Endodermal cell (in vitro differentiated cells): ENCODE results near the gene POU2F3. TPM values are rescaled to one million over a fixed set of nuclear protein-coding genes. Genes with fewer than 3 reads are reported as not detected.
A peak's percentile ranks its signal among the peaks of the same experiment; 100 is the strongest.

Experiments used
- DNase-seq: peaks from one replicate; pipeline ENCODE4 v3.0.0-alpha.2; 2017
- H3K27ac ChIP-seq: 2 replicates; pipeline ENCODE4 v1.5.1; 2013; ENCODE audit warnings: mild to moderate bottlenecking, low read depth, low read length, moderate library complexity
- H3K27me3 ChIP-seq: 2 replicates; pipeline ENCODE4 v1.6.1; 2013; ENCODE audit warnings: mild to moderate bottlenecking, low read length, moderate library complexity; ENCODE audit not compliant: insufficient read depth, control insufficient read depth, poor library complexity, severe bottlenecking
- H3K36me3 ChIP-seq: 2 replicates; pipeline ENCODE4 v1.7.0; 2013; ENCODE audit warnings: mild to moderate bottlenecking, low read length, moderate library complexity; ENCODE audit not compliant: control insufficient read depth, insufficient read depth
- H3K4me1 ChIP-seq: one replicate; pipeline ENCODE4 v1.7.0; 2013; ENCODE audit warnings: low read length; ENCODE audit not compliant: control insufficient read depth, insufficient read depth
- H3K4me3 ChIP-seq: 2 replicates; pipeline ENCODE4 v1.5.1; 2013; ENCODE audit warnings: mild to moderate bottlenecking, low read length, moderate library complexity
- H3K9ac ChIP-seq: 2 replicates; pipeline ENCODE4 v1.6.1; 2013; ENCODE audit warnings: mild to moderate bottlenecking, low read length, moderate library complexity; ENCODE audit not compliant: poor library complexity, severe bottlenecking; ENCODE audit errors: extremely low read depth
- H3K9me3 ChIP-seq: 2 replicates; pipeline ENCODE4 v1.6.1; 2013; ENCODE audit warnings: mild to moderate bottlenecking, low read length, moderate library complexity; ENCODE audit not compliant: control insufficient read depth
- H3K27ac Mint-ChIP-seq: 2 replicates; pipeline ENCODE4 v1.8.0; 2020; ENCODE audit warnings: mixed read lengths
- H3K27me3 Mint-ChIP-seq: 2 replicates; pipeline ENCODE4 v1.8.0; 2021; ENCODE audit warnings: mild to moderate bottlenecking, mixed read lengths; ENCODE audit not compliant: insufficient read depth
- H3K36me3 Mint-ChIP-seq: 2 replicates; pipeline ENCODE4 v1.8.0; 2020; ENCODE audit warnings: low read depth, mixed read lengths
- H3K4me1 Mint-ChIP-seq: 2 replicates; pipeline ENCODE4 v1.8.0; 2020; ENCODE audit warnings: mixed read lengths
- H3K4me3 Mint-ChIP-seq: 2 replicates; pipeline ENCODE4 v1.8.0; 2020; ENCODE audit warnings: mild to moderate bottlenecking, moderate library complexity, mixed read lengths
- H3K9me3 Mint-ChIP-seq: 2 replicates; pipeline ENCODE4 v1.8.0; 2020; ENCODE audit warnings: mild to moderate bottlenecking, mixed read lengths
- WGBS, 2 experiments: methylation state at CpG; one replicate each; pipeline versions ENCODE4 v1.1.5 to v1.1.7; 2013; ENCODE audit warnings: missing lambda C conversion rate in 2 of 2, mixed read lengths in 1 of 2; ENCODE audit not compliant: insufficient coverage in 1 of 2, insufficient read length in 1 of 2; 5-methylcytosine and 5-hydroxymethylcytosine counted together
- total RNA-seq, 2 donors: library from RNA; stranded (reverse); fragmentation: NEBNext Ultra II Directional in 1 of 2; extraction: Animal tissue kit (Norgen Biotek cat#: 25700) in 1 of 2; gene quantifications; 2 replicates in 1 of 2; 3 replicates in 1 of 2; pipeline ENCODE4 v1.2.1, GENCODE V29; 2021
- TF ChIP-seq, protein P1 (sequence below): fragments of 200-600 bp; sonication (generic); conservative IDR thresholded peaks from 2 replicates; pipeline ENCODE4 v1.5.0; 2021; ENCODE audit warnings: antibody characterized with exemption, mild to moderate bottlenecking

Gene POU2F3
- total RNA-seq, 2 donors from 2014 or later, result 0.46 TPM; not detected in 1

DNA sequence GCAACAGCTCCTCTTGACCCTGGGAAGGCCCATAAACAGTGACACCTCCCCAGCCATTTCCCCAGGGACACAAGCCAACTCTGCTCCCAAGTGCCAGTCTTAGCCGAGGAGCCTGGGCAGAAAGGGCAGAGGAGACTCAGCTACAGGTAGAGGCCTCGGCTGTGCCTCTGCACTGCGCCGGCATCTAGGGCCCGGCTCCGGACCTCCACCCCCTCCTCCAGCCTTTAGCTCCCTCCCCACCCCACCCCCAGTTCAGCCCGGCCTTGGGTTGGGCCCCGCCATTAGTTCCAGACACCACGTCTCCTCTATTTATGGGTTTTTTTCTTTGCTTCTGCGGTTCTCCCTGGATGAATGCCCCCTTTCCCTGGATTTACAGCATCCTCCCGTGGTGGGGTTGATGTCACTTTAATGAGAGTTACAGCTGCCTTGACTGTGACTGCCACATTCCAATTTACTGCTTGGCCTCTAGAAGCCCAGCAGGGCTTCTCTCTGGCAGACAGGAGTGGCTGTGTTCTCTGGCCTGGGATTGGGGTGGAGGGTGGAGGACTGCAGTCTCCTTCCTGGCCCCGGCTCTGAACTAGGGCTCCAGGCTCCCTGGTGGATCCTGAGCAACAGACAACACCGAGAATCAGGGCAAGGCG, 42.6 kb upstream of the POU2F3 start:
- H3K9me3 ChIP-seq, result no peaks in the 10 kb centered on the region
- H3K4me3 Mint-ChIP-seq, result no peak overlapping the region

DNA sequence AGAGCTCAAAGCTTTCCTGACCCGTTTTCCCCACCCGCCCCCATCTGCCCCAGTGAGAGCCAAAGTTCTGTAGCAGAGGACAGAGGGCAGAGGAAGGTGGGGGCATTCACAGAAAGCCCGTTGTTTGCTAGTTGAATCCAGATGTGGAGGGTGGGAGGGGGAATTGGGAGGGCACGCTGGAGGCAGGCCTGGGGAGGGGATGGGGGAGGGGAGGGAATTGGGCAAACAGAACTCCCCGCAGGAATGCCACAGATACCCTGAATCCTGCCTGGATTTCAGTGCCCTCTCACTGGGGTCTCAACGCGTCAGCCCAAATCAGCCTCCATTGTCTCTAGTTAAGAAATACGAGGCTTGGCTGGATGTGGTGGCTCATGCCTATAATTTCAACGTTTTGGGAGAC, 42.0 kb upstream of the POU2F3 start:
- TF ChIP-seq, protein P1, sequence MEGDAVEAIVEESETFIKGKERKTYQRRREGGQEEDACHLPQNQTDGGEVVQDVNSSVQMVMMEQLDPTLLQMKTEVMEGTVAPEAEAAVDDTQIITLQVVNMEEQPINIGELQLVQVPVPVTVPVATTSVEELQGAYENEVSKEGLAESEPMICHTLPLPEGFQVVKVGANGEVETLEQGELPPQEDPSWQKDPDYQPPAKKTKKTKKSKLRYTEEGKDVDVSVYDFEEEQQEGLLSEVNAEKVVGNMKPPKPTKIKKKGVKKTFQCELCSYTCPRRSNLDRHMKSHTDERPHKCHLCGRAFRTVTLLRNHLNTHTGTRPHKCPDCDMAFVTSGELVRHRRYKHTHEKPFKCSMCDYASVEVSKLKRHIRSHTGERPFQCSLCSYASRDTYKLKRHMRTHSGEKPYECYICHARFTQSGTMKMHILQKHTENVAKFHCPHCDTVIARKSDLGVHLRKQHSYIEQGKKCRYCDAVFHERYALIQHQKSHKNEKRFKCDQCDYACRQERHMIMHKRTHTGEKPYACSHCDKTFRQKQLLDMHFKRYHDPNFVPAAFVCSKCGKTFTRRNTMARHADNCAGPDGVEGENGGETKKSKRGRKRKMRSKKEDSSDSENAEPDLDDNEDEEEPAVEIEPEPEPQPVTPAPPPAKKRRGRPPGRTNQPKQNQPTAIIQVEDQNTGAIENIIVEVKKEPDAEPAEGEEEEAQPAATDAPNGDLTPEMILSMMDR, result no peak
- peaks cover 25% of the 10 kb centered on the region for H3K27me3 ChIP-seq
- no peaks in the 10 kb centered on the region for H3K4me1 ChIP-seq
- H3K36me3 Mint-ChIP-seq, result no peaks in the 10 kb centered on the region
- H3K9ac ChIP-seq, result no peak overlapping the region
- peaks cover 10% of the 10 kb centered on the region for H3K4me1 Mint-ChIP-seq
- no peaks in the 10 kb centered on the region for H3K9me3 Mint-ChIP-seq
- H3K27ac Mint-ChIP-seq, result no peak overlapping the region
- no peak for DNase-seq
- H3K27me3 Mint-ChIP-seq, result peaks cover 64% of the 10 kb centered on the region
- H3K4me3 Mint-ChIP-seq, result no peak overlapping the region
- H3K27ac ChIP-seq, result no peak overlapping the region
- H3K36me3 ChIP-seq, result no peaks in the 10 kb centered on the region
- 31 to 50% methylated on average over 6 to 9 of the region's 9 CpGs for WGBS, 2 experiments
- no peak overlapping the region for H3K4me3 ChIP-seq
- H3K9me3 ChIP-seq, result no peaks in the 10 kb centered on the region

More for the DNA sequence above, 42.6 kb upstream of the POU2F3 start:
- H3K9me3 Mint-ChIP-seq, result no peaks in the 10 kb centered on the region
- H3K27me3 ChIP-seq, result peaks cover 25% of the 10 kb centered on the region
- H3K9ac ChIP-seq, result no peak overlapping the region
- WGBS, 2 experiments, result 44 to 62% methylated on average over 3 to 13 of the region's 14 CpGs
- H3K27me3 Mint-ChIP-seq, result peaks cover 60% of the 10 kb centered on the region
- peak; percentile 82 for DNase-seq
- H3K4me1 ChIP-seq, result no peaks in the 10 kb centered on the region
- peaks cover 10% of the 10 kb centered on the region for H3K4me1 Mint-ChIP-seq
- no peaks in the 10 kb centered on the region for H3K36me3 ChIP-seq
- no peak overlapping the region for H3K4me3 ChIP-seq
- TF ChIP-seq, protein P1, result no peak
- H3K27ac ChIP-seq, result peak overlapping the region; percentile 47
- no peaks in the 10 kb centered on the region for H3K36me3 Mint-ChIP-seq
- H3K27ac Mint-ChIP-seq, result no peak overlapping the region

GRCh38 chr11:120198403-120198786, 41.5 kb upstream of the POU2F3 start:
- Mint-ChIP-seq H3K27me3 (peaks cover 68% of the 10 kb centered on the region), H3K36me3 (no peaks in the 10 kb centered on the region), H3K4me1 (peaks cover 10% of the 10 kb centered on the region), H3K9me3 (no peaks in the 10 kb centered on the region), H3K27ac (no peak overlapping the region), H3K4me3 (no peak overlapping the region)
- TF ChIP-seq, protein P1, result no peak
- H3K9ac ChIP-seq, result no peak overlapping the region
- no peak overlapping the region for H3K27ac ChIP-seq
- H3K36me3 ChIP-seq, result no peaks in the 10 kb centered on the region
- H3K9me3 ChIP-seq, result no peaks in the 10 kb centered on the region
- DNase-seq, result no peak
- peaks cover 25% of the 10 kb centered on the region for H3K27me3 ChIP-seq
- H3K4me1 ChIP-seq, result no peaks in the 10 kb centered on the region
- 77 to 79% methylated on average over 2 to 5 of the region's 5 CpGs for WGBS, 2 experiments
- H3K4me3 ChIP-seq, result no peak overlapping the region
